GM19240 (cell line): ENCODE measurements around the gene ZNF761.
"Not testable (repeated sequence)": the region's sequence is repeated elsewhere in the genome, so short reads cannot be mapped to it uniquely, and the experiment has no call there.

ENCODE experiments used
- DNase-seq: peaks from one replicate; pipeline ENCODE4 v3.0.0; 2011; ENCODE audit warnings: low spot score; ENCODE audit not compliant: insufficient read length

ZNF761 gene

DNA sequence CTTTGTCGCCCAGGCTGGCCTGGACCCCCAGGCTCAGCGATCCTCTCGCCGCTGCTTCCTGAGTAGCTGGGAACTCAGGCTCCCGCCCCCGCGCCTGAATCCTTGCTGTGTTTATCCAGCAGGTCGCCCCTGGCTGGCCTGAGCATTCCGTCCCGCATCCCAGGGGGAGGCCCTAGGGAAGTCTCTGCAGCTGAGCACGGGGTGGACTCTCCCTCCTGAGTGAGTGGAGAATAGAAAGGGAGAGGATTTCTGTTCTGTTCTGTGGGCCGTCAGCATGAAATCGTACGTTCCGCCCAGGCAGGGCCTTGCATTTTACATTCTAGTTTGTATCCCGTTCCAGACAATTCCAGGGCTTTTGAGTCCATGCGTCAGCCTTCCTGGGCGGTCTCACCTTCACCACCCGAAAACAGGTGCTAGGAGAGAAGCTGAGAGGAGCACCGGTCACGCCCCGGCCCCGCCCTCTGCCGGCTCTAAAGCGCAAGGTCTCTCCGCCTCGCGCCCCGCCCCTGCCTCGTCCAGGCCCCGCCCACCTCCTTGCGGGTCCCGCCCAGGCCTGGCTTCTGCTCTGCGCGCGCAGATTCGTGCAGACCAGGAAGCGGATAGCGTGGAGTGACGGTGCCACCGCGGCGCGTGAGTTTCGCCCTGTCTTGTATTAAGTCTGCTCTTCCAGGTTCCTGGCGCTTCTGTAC lies at the start of gene ZNF761:
Gene ZNF761 (plus strand): TSS at position 586 of the 689 bp plus-strand sequence. CDS start 15,285 bp downstream, outside the sequence.
- peak; percentile 70 for DNase-seq

- no peak for DNase-seq
These were observed 43.6 kb upstream of the ZNF761 start for GRCh38 chr19:53388168-53388567.

- DNase-seq = no peak
These were observed 42.9 kb upstream of the ZNF761 start for GRCh38 chr19:53388904-53389303.

- DNase-seq = no peak
These were observed 42.2 kb upstream of the ZNF761 start for GRCh38 chr19:53389571-53389970.

GRCh38 chr19:53389978-53390377 lies 41.8 kb upstream of the ZNF761 start:
- DNase-seq = no peak

- no peak for DNase-seq
These were observed 37.2 kb upstream of the ZNF761 start for GRCh38 chr19:53394522-53394973.

GRCh38 chr19:53394974-53395839 lies 36.6 kb upstream of the ZNF761 start, which contains the start of gene ZNF765:
Gene ZNF765, plus strand, starts transcription at chr19:53395149. Its CDS starts 2,867 bp downstream, at chr19:53398016.
- DNase-seq = peak; percentile 78

DNA sequence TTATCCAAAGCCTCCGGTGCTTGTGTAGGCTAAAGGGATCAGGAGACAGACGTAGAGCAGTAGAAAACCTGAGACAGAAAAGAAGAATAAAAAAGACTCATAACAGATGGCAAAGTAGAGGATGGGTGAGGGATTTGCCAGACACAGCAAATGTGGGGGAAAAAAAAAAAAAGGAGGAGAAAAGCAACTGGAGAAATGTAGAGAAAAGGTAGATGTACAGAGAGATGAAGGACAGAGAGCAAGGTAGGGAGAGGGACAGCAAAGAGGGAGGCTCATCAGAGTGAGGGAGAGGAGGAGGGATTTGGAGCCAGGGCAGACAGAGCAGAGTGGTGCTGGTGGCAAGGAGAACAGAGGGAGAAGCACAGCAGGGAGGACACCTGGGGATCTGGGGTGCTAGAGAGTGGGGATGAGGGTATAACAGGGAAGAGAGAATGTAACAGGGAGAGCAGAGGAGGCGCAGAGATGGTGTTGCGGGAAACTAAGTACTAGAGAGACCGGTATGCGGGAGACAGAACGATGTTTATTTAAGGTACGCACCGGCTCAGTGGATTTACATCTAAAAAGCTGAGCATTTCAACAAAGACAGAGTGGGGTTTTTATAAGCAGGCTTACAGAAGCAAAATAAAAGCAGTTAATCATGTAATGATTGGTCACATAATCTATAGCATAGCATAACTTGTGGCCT lies 35.8 kb upstream of the ZNF761 start:
- DNase-seq = not testable (repeated sequence)

DNA sequence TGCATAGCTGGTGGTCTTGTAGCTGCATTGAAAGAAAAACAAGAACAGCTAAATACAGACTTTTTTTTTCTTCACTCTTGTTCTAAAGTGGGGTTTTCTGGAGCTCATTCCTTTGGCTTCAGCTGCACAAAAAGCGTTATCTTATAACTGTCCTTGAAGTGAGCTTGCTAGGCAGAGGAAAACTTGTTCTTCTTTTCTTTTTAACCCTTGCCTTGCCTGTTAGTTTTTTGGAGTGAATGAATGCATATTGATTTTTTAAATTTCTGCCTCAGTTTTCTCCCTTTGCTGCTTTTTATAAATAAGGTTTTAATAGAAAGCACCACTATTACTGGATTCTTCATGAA lies 35.3 kb upstream of the ZNF761 start:
- DNase-seq = no peak

- DNase-seq = not testable (repeated sequence)
These were observed 33.9 kb upstream of the ZNF761 start for GRCh38 chr19:53397918-53398317.

GRCh38 chr19:53409505-53410204 lies 22.1 kb upstream of the ZNF761 start:
- no peak for DNase-seq

GRCh38 chr19:53420520-53421315 lies 11.1 kb upstream of the ZNF761 start:
- DNase-seq = not testable (repeated sequence)

GRCh38 chr19:53422551-53422950 lies 9.2 kb upstream of the ZNF761 start:
- no peak for DNase-seq

- not testable (repeated sequence) for DNase-seq
These were observed 8.7 kb upstream of the ZNF761 start for GRCh38 chr19:53423074-53423473.

DNA sequence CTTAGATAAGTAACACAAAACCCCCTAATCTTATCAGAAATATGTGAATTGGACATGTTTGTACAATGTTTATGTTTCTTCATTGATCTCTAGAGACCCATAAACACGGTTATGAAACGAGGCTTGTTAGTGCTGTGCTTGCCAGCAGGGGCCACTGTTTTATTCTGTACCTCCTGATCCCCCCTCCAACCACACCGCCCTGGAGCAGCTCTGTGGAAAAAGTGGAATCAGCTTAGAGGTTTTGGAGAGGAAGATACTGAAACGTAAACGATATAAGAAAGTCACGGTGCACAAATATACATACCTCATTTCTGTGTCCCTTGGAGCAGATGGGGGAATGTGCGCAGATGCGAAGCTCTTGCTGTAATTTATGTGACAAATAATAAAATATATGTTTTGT lies 8.1 kb upstream of the ZNF761 start:
- not testable (repeated sequence) for DNase-seq

- DNase-seq = no peak
These were observed 6.7 kb upstream of the ZNF761 start for GRCh38 chr19:53424968-53425597.

DNA sequence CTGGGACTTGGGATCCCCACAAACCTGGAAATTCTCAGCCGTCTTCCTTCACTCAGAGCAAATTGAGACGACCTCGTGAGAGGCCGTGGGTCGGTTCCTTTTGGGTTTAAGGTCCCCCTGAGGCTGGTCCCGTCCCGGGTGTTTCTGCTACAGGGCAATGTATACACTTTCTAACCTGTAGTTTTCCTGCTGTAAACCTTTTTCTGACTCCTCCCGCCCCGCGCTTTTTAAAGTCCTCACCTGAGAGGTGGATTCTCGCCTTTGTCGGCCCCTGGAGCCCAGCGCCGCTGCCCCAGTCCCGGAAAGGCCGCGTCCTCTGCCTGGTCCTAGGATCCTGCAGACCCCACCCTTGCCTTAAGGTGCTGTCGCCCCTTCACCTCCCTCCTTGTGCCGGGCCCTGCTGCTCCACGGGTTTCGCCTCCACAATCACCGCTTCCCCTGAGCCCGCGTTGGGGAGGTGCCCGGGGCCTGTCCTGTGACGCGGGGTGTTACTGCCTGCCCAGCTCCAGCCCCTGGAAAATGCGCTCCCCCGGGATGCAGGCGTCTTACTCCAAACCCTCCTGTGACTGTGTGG lies 391 bp downstream of the ZNF761 start:
- no peak for DNase-seq

DNA sequence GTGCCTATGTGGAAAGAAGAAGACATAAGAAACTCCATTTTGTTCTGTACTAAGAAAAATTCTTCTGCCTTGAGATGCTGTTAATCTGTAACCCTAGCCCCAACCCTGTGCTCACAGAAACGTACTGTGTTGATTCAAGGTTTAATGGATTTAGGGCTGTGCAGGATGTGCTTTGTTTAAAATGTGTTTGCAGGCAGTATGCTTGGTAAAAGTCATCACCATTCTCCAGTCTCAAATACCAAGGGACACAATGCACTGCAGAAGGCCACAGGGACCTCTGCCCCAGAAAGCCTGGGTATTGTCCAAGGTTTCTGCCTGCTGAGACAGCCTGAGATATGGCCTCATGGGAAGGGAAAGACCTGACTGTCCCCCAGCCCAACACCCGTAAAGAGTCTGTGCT lies 12.0 kb downstream of the ZNF761 start:
- not testable (repeated sequence) for DNase-seq

GRCh38 chr19:53447196-53447595 lies 15.4 kb downstream of the ZNF761 start:
- DNase-seq = not testable (repeated sequence)

GRCh38 chr19:53455828-53456227 lies 24.0 kb downstream of the ZNF761 start:
- DNase-seq = no peak
